IMR-90 (cell line): ENCODE measurements around the gene ADH6. TPM values are rescaled to one million over a fixed set of nuclear protein-coding genes. Genes with fewer than 3 reads are reported as not detected.

Experiments used
- ATAC-seq: fragments of 200-7000 bp; cut with Tn5 transposase; 2 replicates; pipeline ENCODE4 v1.9.1; 2020; ENCODE audit warnings: low read depth, mild to moderate bottlenecking, moderate library complexity
- BruUV-seq: library from RNA; stranded (reverse); fragments of 400-500 nt; replicated peaks from 2 replicates; lab custom pipeline; 2021; lab: Mats Ljungman, UMichigan
- CTCF ChIA-PET: fragments of 300-600 bp; formaldehyde crosslinking; extraction: SDS; loops from one replicate; lab custom pipeline; 2021; ENCODE audit warnings: antibody characterized with exemption; lab: Yijun Ruan, JAX
- POLR2A ChIA-PET: fragments of 300-600 bp; sonication (Branson Sonifier 250); formaldehyde crosslinking; loops from one replicate; lab custom pipeline; 2022; ENCODE audit warnings: antibody characterized with exemption; ENCODE audit not compliant: unreplicated experiment; lab: Charles Lee
- DNase-seq: peaks from one replicate; pipeline ENCODE4 v3.0.0; 2013
- H2AFZ ChIP-seq: replicated peaks from 2 replicates; pipeline ENCODE3; 2013; ENCODE audit warnings: low read length, mild to moderate bottlenecking; ENCODE audit not compliant: poor library complexity
- H2AK5ac ChIP-seq: 2 replicates; pipeline ENCODE4 v1.6.1; 2013; ENCODE audit warnings: low read depth, low read length, inconsistent platforms
- H2AK9ac ChIP-seq: replicated peaks from 2 replicates; pipeline ENCODE3; 2013; ENCODE audit warnings: mild to moderate bottlenecking, low read depth, low read length, moderate library complexity; ENCODE audit not compliant: poor library complexity
- H2BK120ac ChIP-seq: 2 replicates; pipeline ENCODE4 v1.6.1; 2013; ENCODE audit warnings: low read depth, low read length, inconsistent platforms
- H2BK15ac ChIP-seq: 3 replicates; pipeline ENCODE4 v1.6.1; 2013; ENCODE audit warnings: low read depth, low read length, inconsistent platforms
- H2BK20ac ChIP-seq: 2 replicates; pipeline ENCODE4 v1.6.1; 2013; ENCODE audit warnings: low read depth, mild to moderate bottlenecking, inconsistent platforms, low read length, moderate library complexity
- H2BK5ac ChIP-seq: 2 replicates; pipeline ENCODE4 v1.6.1; 2013; ENCODE audit warnings: mild to moderate bottlenecking, low read depth, low read length, inconsistent platforms; ENCODE audit not compliant: poor library complexity, severe bottlenecking
- H3K14ac ChIP-seq: replicated peaks from 2 replicates; pipeline ENCODE4 v1.6.1; 2013; ENCODE audit warnings: low read depth, low read length, inconsistent platforms
- H3K18ac ChIP-seq: 2 replicates; pipeline ENCODE4 v1.6.1; 2013; ENCODE audit warnings: low read depth, low read length, control low read depth
- H3K23ac ChIP-seq: 2 replicates; pipeline ENCODE4 v1.6.1; 2013; ENCODE audit warnings: low read depth, low read length, inconsistent platforms
- H3K27ac ChIP-seq: 2 replicates; pipeline ENCODE4 v1.5.1; 2013; ENCODE audit warnings: mild to moderate bottlenecking, control low read depth, low read length; ENCODE audit not compliant: insufficient read depth
- H3K27me3 ChIP-seq: 2 replicates; pipeline ENCODE4 v1.6.1; 2013; ENCODE audit warnings: low read length; ENCODE audit not compliant: control insufficient read depth, insufficient read depth
- H3K36me3 ChIP-seq: 2 replicates; pipeline ENCODE4 v1.6.1; 2013; ENCODE audit warnings: low read length, mixed read lengths; ENCODE audit not compliant: control insufficient read depth, insufficient read depth
- H3K4ac ChIP-seq: 2 replicates; pipeline ENCODE4 v1.6.1; 2013; ENCODE audit warnings: low read depth, low read length, inconsistent platforms
- H3K4me1 ChIP-seq: 2 replicates; pipeline ENCODE4 v1.6.1; 2013; ENCODE audit warnings: low read length, mixed read lengths; ENCODE audit not compliant: control insufficient read depth, insufficient read depth
- H3K4me2 ChIP-seq: 2 replicates; pipeline ENCODE4 v1.6.1; 2013; ENCODE audit warnings: low read depth, mild to moderate bottlenecking, control low read depth, low read length, moderate library complexity
- H3K4me3 ChIP-seq: 2 replicates; pipeline ENCODE4 v1.5.1; 2013; ENCODE audit warnings: low read depth, mild to moderate bottlenecking, control low read depth, low read length, moderate library complexity; ENCODE audit not compliant: insufficient read depth
- H3K56ac ChIP-seq: 2 replicates; pipeline ENCODE4 v1.6.1; 2013; ENCODE audit warnings: low read length, inconsistent platforms; ENCODE audit not compliant: insufficient read depth; ENCODE audit errors: extremely low read depth
- H3K79me1 ChIP-seq, 2 experiments: 2 replicates each; pipeline ENCODE4 v1.6.1; 2013; ENCODE audit warnings: low read length in 2 of 2, inconsistent platforms in 1 of 2, low read depth in 1 of 2
- H3K9ac ChIP-seq: 2 replicates; pipeline ENCODE4 v1.6.1; 2013; ENCODE audit warnings: low read depth, low read length, control low read depth
- H3K9me1 ChIP-seq: 2 replicates; pipeline ENCODE4 v1.6.1; 2013; ENCODE audit warnings: low read length, inconsistent platforms; ENCODE audit not compliant: insufficient read depth
- H3K9me3 ChIP-seq: 2 replicates; pipeline ENCODE4 v1.6.1; 2013; ENCODE audit warnings: low read length; ENCODE audit not compliant: control insufficient read depth, insufficient read depth
- H4K20me1 ChIP-seq: 2 replicates; pipeline ENCODE4 v1.6.1; 2013; ENCODE audit warnings: low read length, inconsistent platforms; ENCODE audit not compliant: insufficient read depth
- H4K5ac ChIP-seq: 2 replicates; pipeline ENCODE4 v1.6.1; 2013; ENCODE audit warnings: mild to moderate bottlenecking, low read depth, low read length, control low read depth
- H4K8ac ChIP-seq, 2 experiments: 2 replicates each; pipeline ENCODE4 v1.6.1; 2013; ENCODE audit warnings: low read depth in 2 of 2, low read length in 2 of 2, control low read depth in 1 of 2, inconsistent platforms in 1 of 2
- H4K91ac ChIP-seq: 2 replicates; pipeline ENCODE4 v1.6.1; 2013; ENCODE audit warnings: low read depth, low read length, inconsistent platforms; ENCODE audit not compliant: insufficient read depth
- CHD1 ChIP-seq: IDR thresholded peaks from 2 replicates; pipeline ENCODE4 v1.6.1; 2012; ENCODE audit warnings: low read depth, low read length, improper control_type of control experiment
- ELK1 ChIP-seq: fragments of 150-350 bp; IDR thresholded peaks from 2 replicates; pipeline ENCODE4 v1.6.1; 2016; ENCODE audit warnings: low read depth, mild to moderate bottlenecking, low read length, moderate library complexity, borderline replicate concordance
- FOS ChIP-seq: fragments of 150-350 bp; IDR thresholded peaks from 2 replicates; pipeline ENCODE4 v1.6.1; 2016; ENCODE audit warnings: low read depth, low read length
- MAZ ChIP-seq: IDR thresholded peaks from 2 replicates; pipeline ENCODE4 v1.6.1; 2012; ENCODE audit warnings: low read depth, mild to moderate bottlenecking, low read length, improper control_type of control experiment, moderate library complexity, borderline replicate concordance
- MXI1 ChIP-seq: IDR thresholded peaks from 2 replicates; pipeline ENCODE4 v1.6.1; 2012; ENCODE audit warnings: low read depth, mild to moderate bottlenecking, low read length, moderate library complexity, borderline replicate concordance
- NFE2L2 ChIP-seq: fragments of 150-350 bp; IDR thresholded peaks from 2 replicates; pipeline ENCODE4 v1.6.1; 2016; ENCODE audit warnings: low read depth, mild to moderate bottlenecking, low read length
- RAD21 ChIP-seq: IDR thresholded peaks from 2 replicates; pipeline ENCODE4 v1.6.1; 2012; ENCODE audit warnings: low read length, improper control_type of control experiment
- RCOR1 ChIP-seq: IDR thresholded peaks from 2 replicates; pipeline ENCODE4 v1.6.1; 2012; ENCODE audit warnings: mild to moderate bottlenecking, low read length, improper control_type of control experiment; ENCODE audit not compliant: insufficient replicate concordance
- SMC3 ChIP-seq: fragments of 150-350 bp; IDR thresholded peaks from 2 replicates; pipeline ENCODE4 v1.6.1; 2016; ENCODE audit warnings: low read depth, mild to moderate bottlenecking, antibody characterized with exemption, low read length, moderate library complexity
- WGBS, 2 experiments: methylation state at CpG; one replicate each; pipeline versions ENCODE4 v1.1.5 to v1.1.7; 2013; ENCODE audit warnings: missing lambda C conversion rate in 2 of 2; ENCODE audit not compliant: insufficient read length in 1 of 2; ENCODE audit errors: extremely low coverage in 2 of 2; 5-methylcytosine and 5-hydroxymethylcytosine counted together
- dilution Hi-C: fragments of 300-500 bp; cut with HindIII; formaldehyde crosslinking; loops from one replicate; pipeline ENCODE4 v1.14.3; 2018; ENCODE audit warnings: low sequenced_read_pairs; ENCODE audit not compliant: unreplicated experiment
- in situ Hi-C: fragments of 300-500 bp; cut with MboI; formaldehyde crosslinking; loops from 3 replicates; pipeline ENCODE4 v1.14.3; 2019; ENCODE audit warnings: low sequenced_read_pairs, inconsistent platforms, mixed read lengths
- intact Hi-C: fragments of 100-400 bp; cut with micrococcal nuclease; formaldehyde crosslinking; loops from 2 replicates; pipeline ENCODE4 v1.10.0; 2022
- polyA plus RNA-seq, 3 experiments: library from polyadenylated mRNA; depleted of rRNA; stranded (reverse); fragments of >200 nt; gene quantifications; 2 replicates each; pipeline ENCODE4 v1.2.3, GENCODE V29; 2012; ENCODE audit warnings: low replicate concordance in 1 of 3
- total RNA-seq: library from RNA; depleted of rRNA; stranded (reverse); fragments of >200 nt; gene quantifications from 2 replicates; pipeline ENCODE4 v1.2.3, GENCODE V29; 2012

ADH6 gene
- total and polyA plus RNA-seq, 2 of the 4 experiments (the other 2 are of a cell fraction) = not detected

DNA sequence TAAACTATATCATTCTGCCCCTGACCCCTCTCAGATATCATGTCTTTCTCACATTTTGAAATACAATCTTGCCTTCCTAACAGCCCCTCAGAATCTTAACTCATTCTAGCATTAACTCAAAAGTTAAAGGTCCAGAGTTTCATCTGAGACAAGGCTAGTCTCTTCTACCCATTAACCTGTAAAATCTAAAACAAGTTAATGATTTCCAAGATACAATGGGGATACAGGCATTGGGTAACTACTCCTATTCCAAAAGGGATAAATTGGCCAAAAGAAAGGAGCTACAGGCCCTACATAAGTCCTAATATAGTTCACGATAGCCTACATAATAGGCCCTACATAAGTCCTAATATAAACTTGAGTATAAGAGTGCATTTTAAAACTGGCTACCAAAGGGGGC, 18.9 kb downstream of the ADH6 start:
- Histone ChIP-seq H3K4me3 (no peak overlapping the region), H2BK15ac (no peak overlapping the region), H3K23ac (no peak overlapping the region), H3K4me1 (peaks cover 10% of the 10 kb centered on the region), H2AK9ac (no peak overlapping the region), H4K8ac (no peak overlapping the region), H4K20me1 (no peaks in the 10 kb centered on the region), H3K27ac (no peak overlapping the region), H3K56ac (no peak overlapping the region), H2BK5ac (no peak overlapping the region), H2BK120ac (no peak overlapping the region), H3K9me3 (no peaks in the 10 kb centered on the region), H3K14ac (no peak overlapping the region), H3K27me3 (no peaks in the 10 kb centered on the region), H4K5ac (no peak overlapping the region), H3K79me1 (no peaks in the 10 kb centered on the region), H3K4me2 (no peak overlapping the region), H4K91ac (no peak overlapping the region), H3K4ac (no peak overlapping the region), H3K9me1 (no peaks in the 10 kb centered on the region), H2AFZ (no peak overlapping the region), H3K36me3 (no peaks in the 10 kb centered on the region), H3K18ac (no peak overlapping the region), H2AK5ac (no peak overlapping the region), H2BK20ac (no peak overlapping the region), H3K9ac (no peak overlapping the region)
- TF ChIP-seq ELK1 (no peak), MAZ (no peak), RCOR1 (no peak), RAD21 (no peak), MXI1 (no peak), SMC3 (no peak), CHD1 (no peak), NFE2L2 (no peak), FOS (no peak)
- dilution Hi-C loops (no loop called here), in situ Hi-C loops (loop anchor here (5.0 kb wide), 1 partner anchor 202 kb away; no protein-coding TSS in a partner anchor), intact Hi-C loops (loop anchor here (2.0 to 5.0 kb wide), 2 partner anchors 83 to 263 kb away; no protein-coding TSS in a partner anchor)
- no peak for DNase-seq
- CTCF ChIA-PET = no interaction called here
- ATAC-seq = no peak
- POLR2A ChIA-PET = no interaction called here
- BruUV-seq = no TSS peak
- no CpG with 5 or more reads among the region's 1 CpG for WGBS, 2 experiments
